Neural cell (in vitro differentiated cells): Measurements from ENCODE around the gene BNIP2.

Experiments used
- EP300 ChIP-seq: fragments of 450-650 bp; conservative IDR thresholded peaks from 2 replicates; pipeline ENCODE4 v1.6.1; 2014; ENCODE audit warnings: antibody characterized with exemption, mild to moderate bottlenecking, moderate library complexity; ENCODE audit not compliant: poor library complexity, severe bottlenecking
- EZH2 ChIP-seq: fragments of 200-600, 300-800 bp; shearing (Covaris generic), sonication (generic); IDR thresholded peaks from 2 replicates; pipeline ENCODE4 v1.6.1; 2014; ENCODE audit warnings: antibody characterized with exemption, low read length, borderline replicate concordance, mild to moderate bottlenecking; ENCODE audit not compliant: insufficient read depth, poor library complexity, severe bottlenecking
- POLR2AphosphoS5 ChIP-seq: IDR thresholded peaks from 2 replicates; pipeline ENCODE4 v1.6.1; 2012
- RAD21 ChIP-seq: fragments of 450-650 bp; conservative IDR thresholded peaks from 2 replicates; pipeline ENCODE4 v1.6.1; 2014; ENCODE audit warnings: antibody characterized with exemption, mild to moderate bottlenecking, moderate library complexity
- SMC3 ChIP-seq: fragments of 450-650 bp; conservative IDR thresholded peaks from 2 replicates; pipeline ENCODE4 v1.6.1; 2014; ENCODE audit warnings: antibody characterized with exemption, mild to moderate bottlenecking, moderate library complexity; ENCODE audit not compliant: poor library complexity
- TAF1 ChIP-seq: IDR thresholded peaks from 2 replicates; pipeline ENCODE4 v1.6.1; 2012; ENCODE audit warnings: low read depth
- TF ChIP-seq, protein P1 (sequence below): fragments of 450-650 bp; IDR thresholded peaks from 2 replicates; pipeline ENCODE4 v1.5.1; 2014; ENCODE audit warnings: antibody characterized with exemption, mild to moderate bottlenecking, moderate library complexity; ENCODE audit not compliant: poor library complexity, severe bottlenecking
- TF ChIP-seq, protein P2 (sequence below): IDR thresholded peaks from 2 replicates; pipeline ENCODE4 v1.6.1; 2012; ENCODE audit warnings: borderline replicate concordance

DNA sequence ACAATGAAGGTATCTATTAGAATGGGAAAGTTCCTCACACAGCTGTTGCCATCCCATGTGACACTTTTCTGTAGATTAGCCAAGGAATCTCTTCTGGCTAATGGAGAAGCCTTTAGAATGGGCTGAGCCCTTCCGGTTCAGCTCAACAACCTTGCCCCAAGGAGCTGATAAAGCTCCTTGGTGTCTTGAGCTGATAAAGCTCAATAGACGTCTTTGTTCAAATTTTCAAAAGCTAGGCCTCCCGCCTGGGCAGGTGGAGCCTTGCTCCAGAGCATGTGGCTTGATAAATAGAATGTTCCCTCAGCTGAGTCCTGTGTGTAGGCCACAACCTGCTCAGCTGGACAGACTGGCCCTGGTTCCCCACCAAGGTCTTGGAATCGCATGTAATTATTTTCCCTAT lies 7.2 kb upstream of the BNIP2 start:
- no peak for TF ChIP-seq SMC3
- TF ChIP-seq EZH2, result no peak
- TF ChIP-seq EP300, result no peak
- TF ChIP-seq, protein P1, sequence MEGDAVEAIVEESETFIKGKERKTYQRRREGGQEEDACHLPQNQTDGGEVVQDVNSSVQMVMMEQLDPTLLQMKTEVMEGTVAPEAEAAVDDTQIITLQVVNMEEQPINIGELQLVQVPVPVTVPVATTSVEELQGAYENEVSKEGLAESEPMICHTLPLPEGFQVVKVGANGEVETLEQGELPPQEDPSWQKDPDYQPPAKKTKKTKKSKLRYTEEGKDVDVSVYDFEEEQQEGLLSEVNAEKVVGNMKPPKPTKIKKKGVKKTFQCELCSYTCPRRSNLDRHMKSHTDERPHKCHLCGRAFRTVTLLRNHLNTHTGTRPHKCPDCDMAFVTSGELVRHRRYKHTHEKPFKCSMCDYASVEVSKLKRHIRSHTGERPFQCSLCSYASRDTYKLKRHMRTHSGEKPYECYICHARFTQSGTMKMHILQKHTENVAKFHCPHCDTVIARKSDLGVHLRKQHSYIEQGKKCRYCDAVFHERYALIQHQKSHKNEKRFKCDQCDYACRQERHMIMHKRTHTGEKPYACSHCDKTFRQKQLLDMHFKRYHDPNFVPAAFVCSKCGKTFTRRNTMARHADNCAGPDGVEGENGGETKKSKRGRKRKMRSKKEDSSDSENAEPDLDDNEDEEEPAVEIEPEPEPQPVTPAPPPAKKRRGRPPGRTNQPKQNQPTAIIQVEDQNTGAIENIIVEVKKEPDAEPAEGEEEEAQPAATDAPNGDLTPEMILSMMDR, result no peak
- TF ChIP-seq TAF1, result no peak
- TF ChIP-seq, protein P2, sequence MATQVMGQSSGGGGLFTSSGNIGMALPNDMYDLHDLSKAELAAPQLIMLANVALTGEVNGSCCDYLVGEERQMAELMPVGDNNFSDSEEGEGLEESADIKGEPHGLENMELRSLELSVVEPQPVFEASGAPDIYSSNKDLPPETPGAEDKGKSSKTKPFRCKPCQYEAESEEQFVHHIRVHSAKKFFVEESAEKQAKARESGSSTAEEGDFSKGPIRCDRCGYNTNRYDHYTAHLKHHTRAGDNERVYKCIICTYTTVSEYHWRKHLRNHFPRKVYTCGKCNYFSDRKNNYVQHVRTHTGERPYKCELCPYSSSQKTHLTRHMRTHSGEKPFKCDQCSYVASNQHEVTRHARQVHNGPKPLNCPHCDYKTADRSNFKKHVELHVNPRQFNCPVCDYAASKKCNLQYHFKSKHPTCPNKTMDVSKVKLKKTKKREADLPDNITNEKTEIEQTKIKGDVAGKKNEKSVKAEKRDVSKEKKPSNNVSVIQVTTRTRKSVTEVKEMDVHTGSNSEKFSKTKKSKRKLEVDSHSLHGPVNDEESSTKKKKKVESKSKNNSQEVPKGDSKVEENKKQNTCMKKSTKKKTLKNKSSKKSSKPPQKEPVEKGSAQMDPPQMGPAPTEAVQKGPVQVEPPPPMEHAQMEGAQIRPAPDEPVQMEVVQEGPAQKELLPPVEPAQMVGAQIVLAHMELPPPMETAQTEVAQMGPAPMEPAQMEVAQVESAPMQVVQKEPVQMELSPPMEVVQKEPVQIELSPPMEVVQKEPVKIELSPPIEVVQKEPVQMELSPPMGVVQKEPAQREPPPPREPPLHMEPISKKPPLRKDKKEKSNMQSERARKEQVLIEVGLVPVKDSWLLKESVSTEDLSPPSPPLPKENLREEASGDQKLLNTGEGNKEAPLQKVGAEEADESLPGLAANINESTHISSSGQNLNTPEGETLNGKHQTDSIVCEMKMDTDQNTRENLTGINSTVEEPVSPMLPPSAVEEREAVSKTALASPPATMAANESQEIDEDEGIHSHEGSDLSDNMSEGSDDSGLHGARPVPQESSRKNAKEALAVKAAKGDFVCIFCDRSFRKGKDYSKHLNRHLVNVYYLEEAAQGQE, result no peak
- TF ChIP-seq POLR2AphosphoS5, result no peak
- no peak for TF ChIP-seq RAD21
